Measurements from ENCODE around the gene TSPYL4.

DNA sequence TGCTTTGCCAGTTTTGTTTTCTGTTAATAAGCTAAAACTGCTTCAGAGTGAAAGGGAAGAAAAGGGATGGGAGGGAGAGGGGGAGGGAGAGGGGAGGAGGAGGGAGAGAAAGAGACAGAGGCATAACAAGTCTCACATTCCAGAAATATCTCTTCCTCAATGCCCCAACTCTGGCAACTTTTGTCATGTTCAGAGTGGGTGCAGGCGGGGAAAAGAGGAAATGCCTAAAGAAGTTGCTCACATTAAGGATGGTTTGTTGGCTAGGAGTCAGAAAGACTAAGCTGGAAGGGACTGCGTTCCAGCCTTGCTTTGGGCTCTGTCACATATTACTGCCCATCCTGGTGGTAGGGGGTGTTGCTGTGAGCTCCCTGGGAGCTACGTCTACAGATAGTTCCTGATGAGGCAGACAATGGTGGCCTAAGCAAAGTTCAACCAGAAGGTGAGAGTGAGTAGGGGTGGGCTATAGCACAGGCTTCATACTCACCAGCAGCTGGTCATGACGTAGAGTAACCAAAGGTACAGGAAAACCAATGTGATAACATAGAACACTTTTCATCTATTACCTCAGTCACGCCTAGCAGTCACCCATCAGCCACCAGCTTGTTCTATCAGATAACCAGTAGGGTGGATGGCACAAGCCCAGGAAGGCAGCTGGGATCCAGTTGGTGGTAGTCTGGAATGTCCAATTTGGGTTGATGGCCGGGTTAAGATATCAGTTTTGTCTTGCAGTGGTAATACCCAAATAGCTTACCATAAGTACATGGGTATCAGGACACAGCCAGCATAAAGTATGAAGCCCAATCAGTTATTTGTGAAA lies 2.1 kb downstream of the TSPYL4 start:
- TF ChIP-seq POLR2A (IDR thresholded peaks at IDR 0.05) = no peak
- TF ChIP-seq, protein P1, sequence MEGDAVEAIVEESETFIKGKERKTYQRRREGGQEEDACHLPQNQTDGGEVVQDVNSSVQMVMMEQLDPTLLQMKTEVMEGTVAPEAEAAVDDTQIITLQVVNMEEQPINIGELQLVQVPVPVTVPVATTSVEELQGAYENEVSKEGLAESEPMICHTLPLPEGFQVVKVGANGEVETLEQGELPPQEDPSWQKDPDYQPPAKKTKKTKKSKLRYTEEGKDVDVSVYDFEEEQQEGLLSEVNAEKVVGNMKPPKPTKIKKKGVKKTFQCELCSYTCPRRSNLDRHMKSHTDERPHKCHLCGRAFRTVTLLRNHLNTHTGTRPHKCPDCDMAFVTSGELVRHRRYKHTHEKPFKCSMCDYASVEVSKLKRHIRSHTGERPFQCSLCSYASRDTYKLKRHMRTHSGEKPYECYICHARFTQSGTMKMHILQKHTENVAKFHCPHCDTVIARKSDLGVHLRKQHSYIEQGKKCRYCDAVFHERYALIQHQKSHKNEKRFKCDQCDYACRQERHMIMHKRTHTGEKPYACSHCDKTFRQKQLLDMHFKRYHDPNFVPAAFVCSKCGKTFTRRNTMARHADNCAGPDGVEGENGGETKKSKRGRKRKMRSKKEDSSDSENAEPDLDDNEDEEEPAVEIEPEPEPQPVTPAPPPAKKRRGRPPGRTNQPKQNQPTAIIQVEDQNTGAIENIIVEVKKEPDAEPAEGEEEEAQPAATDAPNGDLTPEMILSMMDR (IDR thresholded peaks at IDR 0.05) = no peak

All from heart left ventricle (tissue), 13 donors.